IPS-15b (cell line): ENCODE data around the gene TDO2.

Experiments
- H3K27me3 ChIP-seq: one replicate; pipeline ENCODE4 v1.6.1; 2013; ENCODE audit warnings: low read length; ENCODE audit not compliant: control insufficient read depth, insufficient read depth
- H3K36me3 ChIP-seq: one replicate; pipeline ENCODE4 v1.6.1; 2013; ENCODE audit warnings: low read length; ENCODE audit not compliant: control insufficient read depth, insufficient read depth
- H3K4me1 ChIP-seq: one replicate; pipeline ENCODE4 v1.6.1; 2013; ENCODE audit warnings: mild to moderate bottlenecking, low read length; ENCODE audit not compliant: control insufficient read depth, insufficient read depth
- H3K4me3 ChIP-seq: one replicate; pipeline ENCODE4 v1.5.1; 2013; ENCODE audit warnings: low read depth, low read length
- H3K9ac ChIP-seq: one replicate; pipeline ENCODE4 v1.6.1; 2013; ENCODE audit warnings: low read depth, mild to moderate bottlenecking, low read length
- H3K9me3 ChIP-seq: one replicate; pipeline ENCODE4 v1.6.1; 2013; ENCODE audit warnings: mild to moderate bottlenecking, low read length; ENCODE audit not compliant: control insufficient read depth, insufficient read depth

Gene TDO2

GRCh38 chr4:155956461-155956860, 53.0 kb downstream of the TDO2 start:
- Histone ChIP-seq H3K9ac (no peak overlapping the region), H3K27me3 (no peaks in the 10 kb centered on the region), H3K4me1 (no peaks in the 10 kb centered on the region), H3K4me3 (no peak overlapping the region), H3K9me3 (no peaks in the 10 kb centered on the region), H3K36me3 (no peaks in the 10 kb centered on the region)

DNA sequence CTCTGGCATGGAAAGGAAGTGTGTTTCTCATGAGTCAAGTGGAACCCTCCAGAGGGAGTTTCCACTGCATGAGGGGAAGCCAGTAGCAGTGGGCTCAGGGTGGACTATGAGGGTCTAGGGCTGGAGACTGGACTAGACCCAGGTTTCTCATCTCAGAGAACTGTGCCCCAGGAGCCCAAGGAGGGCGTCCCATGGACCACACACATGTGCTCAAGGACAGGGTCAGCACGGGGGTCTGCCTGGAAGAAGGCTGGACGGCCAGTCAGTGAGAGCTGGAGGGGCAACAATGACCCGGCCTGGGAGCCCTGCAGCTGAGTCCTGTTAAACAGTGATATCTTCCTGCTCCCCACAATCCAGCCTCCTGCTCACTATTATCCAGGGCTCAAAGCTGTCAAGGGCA, 55.9 kb downstream of the TDO2 start:
- Histone ChIP-seq H3K36me3 (no peaks in the 10 kb centered on the region), H3K9ac (no peak overlapping the region), H3K27me3 (no peaks in the 10 kb centered on the region), H3K9me3 (no peaks in the 10 kb centered on the region), H3K4me3 (no peak overlapping the region), H3K4me1 (no peaks in the 10 kb centered on the region)

DNA sequence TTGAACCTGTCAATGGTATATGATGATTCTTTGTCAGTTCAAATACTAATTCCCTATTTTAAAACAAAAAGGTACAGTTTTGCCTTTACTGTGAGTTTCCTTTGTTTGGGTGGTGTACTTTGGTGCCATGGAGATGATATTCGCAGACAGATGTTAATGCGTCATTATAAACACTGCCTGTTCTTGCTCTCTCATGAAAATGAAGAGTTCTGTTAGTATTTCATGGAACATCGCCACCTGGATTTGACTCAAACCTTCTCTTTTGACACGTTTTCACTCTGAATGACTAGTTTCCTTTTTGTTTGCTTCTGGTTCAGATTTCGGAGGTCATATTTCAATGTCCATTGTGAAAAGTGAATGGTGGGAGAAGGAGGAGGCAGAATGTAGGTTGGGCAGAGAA, 57.0 kb downstream of the TDO2 start:
- H3K9me3 ChIP-seq = no peaks in the 10 kb centered on the region
- no peaks in the 10 kb centered on the region for H3K4me1 ChIP-seq
- H3K36me3 ChIP-seq = no peaks in the 10 kb centered on the region
- no peak overlapping the region for H3K4me3 ChIP-seq
- H3K27me3 ChIP-seq = no peaks in the 10 kb centered on the region
- no peak overlapping the region for H3K9ac ChIP-seq

- no peaks in the 10 kb centered on the region for H3K4me1 ChIP-seq
- H3K9me3 ChIP-seq = no peaks in the 10 kb centered on the region
- H3K36me3 ChIP-seq = no peaks in the 10 kb centered on the region
- no peak overlapping the region for H3K4me3 ChIP-seq
- no peak overlapping the region for H3K9ac ChIP-seq
- H3K27me3 ChIP-seq = no peaks in the 10 kb centered on the region
Measured at GRCh38 chr4:155961575-155961974, 58.1 kb downstream of the TDO2 start.

DNA sequence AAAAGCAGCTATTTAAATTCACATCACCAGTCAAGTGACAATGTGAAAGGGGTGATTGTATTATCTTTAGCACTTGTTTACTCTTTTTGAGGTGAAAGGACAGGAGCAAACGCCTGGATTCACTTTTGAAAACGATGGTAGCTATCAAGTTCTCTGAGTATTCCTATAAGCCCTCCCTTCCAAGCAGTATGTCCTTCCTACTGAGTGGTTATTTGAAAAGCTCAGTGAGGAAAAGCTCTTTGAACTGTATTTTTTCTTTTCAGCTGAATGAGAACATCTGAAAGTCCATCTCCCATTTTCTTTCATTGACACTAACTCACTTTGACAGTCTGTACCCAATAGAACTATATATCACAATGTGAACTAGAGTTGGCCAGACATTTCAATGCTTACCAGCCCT, 59.3 kb downstream of the TDO2 start:
- Histone ChIP-seq H3K4me1 (no peaks in the 10 kb centered on the region), H3K4me3 (no peak overlapping the region), H3K36me3 (no peaks in the 10 kb centered on the region), H3K9me3 (no peaks in the 10 kb centered on the region), H3K9ac (no peak overlapping the region), H3K27me3 (no peaks in the 10 kb centered on the region)

DNA sequence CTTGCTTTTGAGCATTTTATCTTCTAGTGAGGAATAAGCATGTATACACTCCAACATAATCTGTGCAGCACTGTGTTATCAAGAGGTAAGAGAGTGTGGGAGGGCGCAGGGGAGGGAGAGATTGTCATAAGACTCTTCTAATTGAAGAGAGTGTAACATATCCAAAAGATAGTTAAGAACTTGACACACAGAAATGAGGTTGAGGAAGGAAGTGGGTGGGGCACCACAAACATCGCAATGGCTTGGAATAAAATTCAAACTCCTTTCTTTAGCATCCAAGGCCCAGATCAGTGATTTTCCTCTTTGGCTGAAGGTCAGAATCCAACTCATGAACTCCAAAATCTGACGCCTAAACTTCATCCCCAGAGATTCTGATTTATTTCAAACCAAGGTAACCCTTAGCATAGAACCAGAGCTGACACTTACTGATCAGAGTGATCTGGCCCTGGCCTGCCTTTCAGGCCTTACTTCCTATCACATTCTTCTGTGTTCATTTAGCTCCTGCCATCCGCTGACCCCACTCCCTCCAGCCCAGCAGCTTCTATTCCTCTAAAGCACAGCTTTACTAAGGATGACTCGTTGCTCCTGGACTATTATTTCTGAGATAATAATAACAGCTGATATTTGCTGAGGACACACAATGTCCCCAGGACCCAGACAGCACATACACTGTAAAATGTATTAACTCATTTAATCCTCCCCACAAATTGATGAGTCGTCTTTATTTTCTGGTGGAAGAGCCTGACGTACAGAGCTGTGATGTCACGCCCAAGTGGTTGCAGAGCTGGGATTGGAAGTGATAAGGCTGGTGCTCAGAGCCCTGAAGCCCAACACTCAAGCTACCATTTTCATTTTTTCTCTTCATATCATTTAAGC, 60.8 kb downstream of the TDO2 start:
- Histone ChIP-seq H3K4me3 (no peak overlapping the region), H3K27me3 (no peaks in the 10 kb centered on the region), H3K36me3 (no peaks in the 10 kb centered on the region), H3K9me3 (no peaks in the 10 kb centered on the region), H3K4me1 (no peaks in the 10 kb centered on the region), H3K9ac (no peak overlapping the region)

DNA sequence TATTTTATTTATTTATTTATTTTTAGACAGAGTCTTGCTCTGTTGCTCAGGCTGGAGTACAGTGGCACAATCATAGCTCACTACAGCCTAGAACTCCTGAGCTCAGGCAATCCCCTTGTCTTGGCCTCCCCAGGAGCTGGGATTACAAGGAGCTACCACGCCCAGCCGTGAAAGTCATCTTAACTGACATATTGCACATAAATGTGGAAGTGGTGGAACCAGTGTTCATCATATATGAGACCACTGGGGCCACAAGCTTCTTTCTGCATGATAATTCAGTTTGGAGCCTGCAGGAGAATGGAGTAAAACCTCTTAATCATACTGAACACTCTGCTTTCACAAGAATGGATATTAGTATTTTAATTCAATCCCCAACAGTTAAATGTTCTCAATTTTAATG, 62.7 kb downstream of the TDO2 start:
- Histone ChIP-seq H3K9me3 (no peaks in the 10 kb centered on the region), H3K36me3 (no peaks in the 10 kb centered on the region), H3K9ac (no peak overlapping the region), H3K27me3 (no peaks in the 10 kb centered on the region), H3K4me1 (no peaks in the 10 kb centered on the region), H3K4me3 (no peak overlapping the region)

- Histone ChIP-seq H3K27me3 (no peaks in the 10 kb centered on the region), H3K4me1 (no peaks in the 10 kb centered on the region), H3K36me3 (no peaks in the 10 kb centered on the region), H3K4me3 (no peak overlapping the region), H3K9me3 (no peaks in the 10 kb centered on the region), H3K9ac (no peak overlapping the region)
Measured at GRCh38 chr4:155966731-155967395, 63.4 kb downstream of the TDO2 start.
